ENCODE results near the gene IL10RA.

GRCh38 chr11:118015385-118015841, 29.2 kb downstream of the IL10RA start:
- TF ChIP-seq SIN3A (IDR thresholded peaks at IDR 0.05; ENCODE audit: borderline replicate concordance in 2 of 2, control insufficient read depth in 1 of 2, low read depth in 2 of 2, low read length in 2 of 2), result no peak
- TF ChIP-seq POLR2AphosphoS5 (IDR thresholded peaks at IDR 0.05; ENCODE audit: control insufficient read depth, insufficient read depth, low read depth, low read length), result no peak
- TF ChIP-seq, protein P1, sequence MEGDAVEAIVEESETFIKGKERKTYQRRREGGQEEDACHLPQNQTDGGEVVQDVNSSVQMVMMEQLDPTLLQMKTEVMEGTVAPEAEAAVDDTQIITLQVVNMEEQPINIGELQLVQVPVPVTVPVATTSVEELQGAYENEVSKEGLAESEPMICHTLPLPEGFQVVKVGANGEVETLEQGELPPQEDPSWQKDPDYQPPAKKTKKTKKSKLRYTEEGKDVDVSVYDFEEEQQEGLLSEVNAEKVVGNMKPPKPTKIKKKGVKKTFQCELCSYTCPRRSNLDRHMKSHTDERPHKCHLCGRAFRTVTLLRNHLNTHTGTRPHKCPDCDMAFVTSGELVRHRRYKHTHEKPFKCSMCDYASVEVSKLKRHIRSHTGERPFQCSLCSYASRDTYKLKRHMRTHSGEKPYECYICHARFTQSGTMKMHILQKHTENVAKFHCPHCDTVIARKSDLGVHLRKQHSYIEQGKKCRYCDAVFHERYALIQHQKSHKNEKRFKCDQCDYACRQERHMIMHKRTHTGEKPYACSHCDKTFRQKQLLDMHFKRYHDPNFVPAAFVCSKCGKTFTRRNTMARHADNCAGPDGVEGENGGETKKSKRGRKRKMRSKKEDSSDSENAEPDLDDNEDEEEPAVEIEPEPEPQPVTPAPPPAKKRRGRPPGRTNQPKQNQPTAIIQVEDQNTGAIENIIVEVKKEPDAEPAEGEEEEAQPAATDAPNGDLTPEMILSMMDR (IDR thresholded peaks at IDR 0.05 in 2 of 3, conservative IDR thresholded peaks at IDR 0.05 in 1 of 3; ENCODE audit: insufficient read depth in 2 of 3, low read depth in 1 of 3, low read length in 3 of 3), result no peak
- no peak for TF ChIP-seq MNT (conservative IDR thresholded peaks at IDR 0.05)
- TF ChIP-seq ZNF408 (CRISPR knock-in tag; IDR thresholded peaks at IDR 0.05; ENCODE audit: low read depth), result no peak
- no peak for TF ChIP-seq ZNF175 (CRISPR knock-in tag; IDR thresholded peaks at IDR 0.05; ENCODE audit: low read depth)
- TF ChIP-seq SP2 (IDR thresholded peaks at IDR 0.05; ENCODE audit: extremely low read depth, low read depth, low read length, poor library complexity, severe bottlenecking), result no peak
